Choroid plexus epithelial cell (primary cell): ENCODE measurements around the gene FBXL12.

Source experiments
- DNase-seq: peaks from one replicate; pipeline ENCODE4 v3.0.0-alpha.2; 2010; ENCODE audit warnings: low read depth
- H3K4me3 ChIP-seq: 2 replicates; pipeline ENCODE4 v1.5.1; 2011; ENCODE audit warnings: low read depth, mild to moderate bottlenecking, control low read depth, low read length, moderate library complexity
- CTCF ChIP-seq: conservative IDR thresholded peaks from 2 replicates; pipeline ENCODE4 v1.5.1; 2011; ENCODE audit warnings: low read depth, mild to moderate bottlenecking, control low read depth, inconsistent platforms, low read length, moderate library complexity

The FBXL12 gene

GRCh38 chr19:9857920-9858746 is 39.3 kb upstream of the FBXL12 start:
- H3K4me3 ChIP-seq: no peak overlapping the region
- no peak for TF ChIP-seq CTCF
- DNase-seq: no peak

- no peak overlapping the region for H3K4me3 ChIP-seq
Measured at GRCh38 chr19:9857076-9857721, 38.3 kb upstream of the FBXL12 start.

GRCh38 chr19:9856609-9857008 is 37.7 kb upstream of the FBXL12 start:
- no peak for DNase-seq
- H3K4me3 ChIP-seq: no peak overlapping the region
- TF ChIP-seq CTCF: no peak

More at GRCh38 chr19:9857076-9857721, 38.3 kb upstream of the FBXL12 start:
- no peak for TF ChIP-seq CTCF
- no peak for DNase-seq

GRCh38 chr19:9854282-9854846 is 35.5 kb upstream of the FBXL12 start:
- no peak for TF ChIP-seq CTCF
- DNase-seq: no peak
- no peak overlapping the region for H3K4me3 ChIP-seq

GRCh38 chr19:9850235-9850959 is 31.5 kb upstream of the FBXL12 start:
- TF ChIP-seq CTCF: no peak
- H3K4me3 ChIP-seq: no peak overlapping the region
- DNase-seq: no peak

- H3K4me3 ChIP-seq: no peak overlapping the region
- no peak for TF ChIP-seq CTCF
Measured at GRCh38 chr19:9849791-9850190, 30.9 kb upstream of the FBXL12 start.

More at GRCh38 chr19:9849791-9850190, 30.9 kb upstream of the FBXL12 start:
- no peak for DNase-seq
